Spleen (tissue), 11 donors: ENCODE measurements around the gene THOC6. TPM values are rescaled to one million over a fixed set of nuclear protein-coding genes. Genes with fewer than 3 reads are reported as not detected.
A peak's percentile ranks its signal among the peaks of the same experiment; 100 is the strongest.

ENCODE experiments used
- DNase-seq: peaks from one replicate; pipeline ENCODE4 v3.0.0-alpha.2; 2020
- H3K27ac ChIP-seq, 8 donors: fragments of 200-600 bp; sonication (generic) in 7 of 8; 1 replicate in 4 of 8; 2 replicates in 4 of 8; pipeline versions ENCODE4 v1.5.0 to v1.8.0; 2016 to 2021; ENCODE audit warnings: inconsistent platforms in 4 of 8, mild to moderate bottlenecking in 4 of 8, moderate library complexity in 1 of 8
- H3K27me3 ChIP-seq, 7 donors: fragments of 200-600 bp; sonication (generic) in 6 of 7; replicated peaks in 1 of 7; 1 replicate in 4 of 7; 2 replicates in 3 of 7; pipeline versions ENCODE4 v1.5.0 to v1.8.0; 2016 to 2021; ENCODE audit warnings: inconsistent platforms in 3 of 7, mild to moderate bottlenecking in 1 of 7
- H3K36me3 ChIP-seq, 6 donors: fragments of 200-600 bp; sonication (generic) in 5 of 6; 1 replicate in 4 of 6; 2 replicates in 2 of 6; pipeline versions ENCODE4 v1.5.0 to v1.8.0; 2016 to 2021; ENCODE audit warnings: inconsistent platforms in 2 of 6
- H3K4me1 ChIP-seq, 6 donors: fragments of 200-600 bp; sonication (generic) in 5 of 6; 1 replicate in 3 of 6; 2 replicates in 3 of 6; pipeline versions ENCODE4 v1.5.0 to v1.8.0; 2016 to 2021; ENCODE audit warnings: inconsistent platforms in 3 of 6
- H3K4me3 ChIP-seq, 8 donors: fragments of 200-600 bp; sonication (generic) in 7 of 8; 1 replicate in 4 of 8; 2 replicates in 4 of 8; pipeline versions ENCODE4 v1.5.0 to v1.8.0; 2016 to 2021; ENCODE audit warnings: inconsistent platforms in 4 of 8, mild to moderate bottlenecking in 4 of 8, moderate library complexity in 2 of 8
- H3K9me3 ChIP-seq, 8 donors: fragments of 200-600 bp; sonication (generic) in 7 of 8; 1 replicate in 4 of 8; 2 replicates in 4 of 8; pipeline versions ENCODE4 v1.5.0 to v1.8.0; 2016 to 2021; ENCODE audit warnings: inconsistent platforms in 4 of 8
- CTCF ChIP-seq, 11 experiments: fragments of 200-600 bp in 7 of 11; fragments of 450-650 bp in 4 of 11; sonication (generic) in 4 of 11; IDR thresholded peaks in 8 of 11; conservative IDR thresholded peaks in 3 of 11; 1 replicate in 7 of 11; 2 replicates in 4 of 11; pipeline versions ENCODE4 v1.4.0 to v1.8.0; 2016 to 2021; ENCODE audit warnings: antibody characterized with exemption in 11 of 11, inconsistent platforms in 4 of 11, mild to moderate bottlenecking in 1 of 11
- POLR2A ChIP-seq, 3 donors: fragments of 450-650 bp; IDR thresholded peaks; one replicate each; pipeline ENCODE4 v1.5.1; 2017; ENCODE audit warnings: antibody characterized with exemption in 3 of 3, mild to moderate bottlenecking in 1 of 3
- POLR2AphosphoS5 ChIP-seq, 3 donors: sonication (generic); formaldehyde crosslinking; IDR thresholded peaks; one replicate each; pipeline ENCODE4 v1.5.1; 2017; ENCODE audit warnings: antibody characterized with exemption in 3 of 3
- WGBS, 5 donors: extraction: QIAGEN DNeasy Blood & Tissue Kit in 3 of 5; methylation state at CpG; one replicate each; pipeline versions ENCODE4 v1.1.5 to v1.1.7; 2013 to 2018; 5-methylcytosine and 5-hydroxymethylcytosine counted together
- intact Hi-C: fragments of 100-400 bp; cut with DNase I; formaldehyde crosslinking; loops from one replicate; pipeline ENCODE4 v1.15.0; 2023; ENCODE audit warnings: low total_unique reads
- polyA plus RNA-seq, 3 donors: library from polyadenylated mRNA; stranded (reverse); fragments of 200-250 nt; gene quantifications; one replicate each; pipeline ENCODE4 v1.2.1, GENCODE V29; 2013
- total RNA-seq, 7 donors: library from RNA; depleted of rRNA in 3 of 7; stranded (reverse); fragments of >200 nt in 3 of 7; fragmentation: NEBNext Ultra II Directional in 4 of 7; extraction: Animal tissue kit (Norgen Biotek cat#: 25700) in 4 of 7; gene quantifications; one replicate each; pipeline versions ENCODE4 v1.1.0 to v1.2.1, GENCODE V29; 2016 to 2021
- donor health status: healthy with polysubstance abuse.
- donor health status: DM: no; HTN: no; CAD: no; lungs with moderate emphysema.
- donor health status: DM: no; HTN: no; CAD: no.
- donor health status: Bipolar disorder and iron deficiency.
- donor health status: healthy.
- donor health status: DM: no; HTN: no; CAD: no.
- donor health status: DM: yes; HTN: yes; CAD: no.

The THOC6 gene
- total and polyA plus RNA-seq, 10 donors = 19.3 to 57.2 (median 28.2) TPM

DNA sequence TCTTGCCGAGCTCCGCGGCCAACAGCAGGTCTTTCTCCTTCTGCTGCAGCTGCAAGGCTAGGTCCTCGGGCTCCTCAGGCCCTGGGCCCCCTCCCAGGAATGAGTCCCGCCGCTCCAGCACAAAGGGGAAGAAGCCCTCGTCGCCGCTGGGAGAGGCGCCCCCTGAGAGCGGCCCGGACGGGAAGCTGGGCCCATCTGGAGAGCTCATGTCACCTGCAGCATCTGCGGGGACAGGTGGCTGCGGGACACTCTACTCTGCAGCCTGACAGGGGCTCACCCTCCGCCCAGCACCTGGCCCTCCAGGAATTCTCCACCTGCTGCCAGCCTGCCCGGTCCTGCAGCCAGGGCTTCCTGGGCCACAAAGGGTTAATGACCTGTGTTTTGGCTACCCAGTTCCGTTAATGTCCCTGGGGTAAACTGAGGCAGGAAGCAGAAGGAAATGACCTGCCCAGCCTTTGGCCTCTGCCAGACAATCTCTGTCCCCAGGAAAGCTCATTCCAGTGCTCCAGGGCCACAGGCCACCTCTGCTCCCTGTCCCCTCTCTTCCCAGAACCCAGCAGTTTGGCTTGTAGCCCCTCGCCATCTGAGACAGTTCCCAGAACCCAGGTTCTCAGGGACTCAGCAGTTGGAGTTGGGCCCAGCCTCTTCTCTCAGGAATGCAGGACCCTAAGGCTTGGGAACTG lies 11.6 kb downstream of the THOC6 start:
- no peak for DNase-seq
- no peak overlapping the region for H3K27ac ChIP-seq
- peaks cover 7 to 100% (median 83%) of the 10 kb centered on the region in 7 donors for H3K27me3 ChIP-seq

GRCh38 chr16:3035972-3036725 lies 12.3 kb downstream of the THOC6 start:
- Histone ChIP-seq H3K36me3 (no peaks in the 10 kb centered on the region), H3K4me3 (peak overlapping the region in 3 of 8 donors; percentile 1 to 55 (median 11)), H3K27me3 (peaks cover 7 to 100% (median 76%) of the 10 kb centered on the region in 7 donors), H3K9me3 (no peaks in the 10 kb centered on the region), H3K4me1 (peaks cover 0 to 58% (median 20%) of the 10 kb centered on the region in 6 donors), H3K27ac (no peak overlapping the region)
- intact Hi-C loops = no loop called here
- TF ChIP-seq CTCF (IDR thresholded peaks at IDR 0.05 in 8 of 11, conservative IDR thresholded peaks at IDR 0.05 in 3 of 11) (no peak), POLR2A (IDR thresholded peaks at IDR 0.05) (no peak), POLR2AphosphoS5 (IDR thresholded peaks at IDR 0.05) (no peak)
- DNase-seq = peak; percentile 84
- 2 to 6% (median 5%) methylated on average over 31 to 40 of the region's 40 CpGs for WGBS, 5 donors

More for the DNA sequence above, 11.6 kb downstream of the THOC6 start:
- TF ChIP-seq CTCF (IDR thresholded peaks at IDR 0.05 in 8 of 11, conservative IDR thresholded peaks at IDR 0.05 in 3 of 11) (no peak), POLR2A (IDR thresholded peaks at IDR 0.05) (no peak), POLR2AphosphoS5 (IDR thresholded peaks at IDR 0.05) (no peak)
- Histone ChIP-seq H3K36me3 (no peaks in the 10 kb centered on the region), H3K4me3 (no peak overlapping the region), H3K4me1 (peaks cover 0 to 65% (median 20%) of the 10 kb centered on the region in 6 donors), H3K9me3 (no peaks in the 10 kb centered on the region)
- intact Hi-C loops = no loop called here
- 12 to 39% (median 28%) methylated on average over 5 to 19 of the region's 19 CpGs for WGBS, 5 donors

DNA sequence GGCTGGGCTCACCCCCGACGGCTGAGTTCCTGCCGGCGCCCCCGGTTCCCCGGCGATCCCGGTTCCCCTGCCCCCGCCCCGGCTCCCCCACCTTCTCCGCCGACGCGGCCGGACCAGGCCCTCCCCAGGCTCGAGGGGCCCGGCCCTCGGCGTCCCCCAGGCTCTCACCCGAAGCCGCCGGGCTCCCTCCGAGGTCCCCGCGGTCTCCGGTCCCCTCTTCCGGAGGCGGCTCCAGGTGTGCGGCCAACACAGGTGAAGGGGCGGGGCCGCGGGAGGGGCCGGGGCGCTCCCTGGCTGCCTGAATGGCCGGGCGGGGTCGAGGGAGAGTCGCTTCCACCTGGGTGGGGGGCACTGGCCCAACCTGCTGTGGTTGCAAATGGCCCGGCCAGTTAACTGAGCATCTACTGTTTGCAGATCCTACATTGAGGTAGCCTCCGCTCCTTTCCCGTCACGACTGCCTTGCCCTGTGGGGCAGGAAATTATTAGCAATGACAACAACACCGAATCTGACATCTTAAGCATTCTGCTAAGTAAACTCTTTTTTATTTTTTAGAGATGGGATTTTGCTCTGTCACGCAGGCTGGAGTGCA lies 13.0 kb downstream of the THOC6 start, which contains the start of gene BICDL2:
TSS of gene BICDL2 (minus strand) at position 219 of the 590 bp plus-strand sequence. CDS start 1,448 bp downstream, outside the sequence.
- peaks cover 0 to 51% (median 18%) of the 10 kb centered on the region in 6 donors for H3K4me1 ChIP-seq

More for the DNA sequence above, 13.0 kb downstream of the THOC6 start, which contains the start of gene BICDL2:
- 8 to 34% (median 9%) methylated on average over 7 to 44 of the region's 44 CpGs for WGBS, 5 donors
- Histone ChIP-seq H3K36me3 (no peaks in the 10 kb centered on the region), H3K27me3 (peaks cover 7 to 100% (median 78%) of the 10 kb centered on the region in 7 donors), H3K4me3 (peak within 1 kb of the TSS in 3 of 8 donors; percentile 1 to 55 (median 11)), H3K9me3 (no peaks in the 10 kb centered on the region), H3K27ac (no peak within 1 kb of the TSS)
- no peak for TF ChIP-seq POLR2AphosphoS5 (IDR thresholded peaks at IDR 0.05)
- peak in 1 of 11 experiments; percentile 10 for TF ChIP-seq CTCF (IDR thresholded peaks at IDR 0.05 in 8 of 11, conservative IDR thresholded peaks at IDR 0.05 in 3 of 11)
- no peak for DNase-seq
- intact Hi-C loops = no loop called here
